OCI-LY7 (cell line): Measurements from ENCODE around the gene IPP. TPM values are rescaled to one million over a fixed set of nuclear protein-coding genes. Genes with fewer than 3 reads are reported as not detected.
A peak's percentile ranks its signal among the peaks of the same experiment; 100 is the strongest.

Experiments used
- BruUV-seq: library from RNA; stranded (reverse); fragments of 400-500 nt; replicated peaks from 2 replicates; lab custom pipeline; 2021; lab: Mats Ljungman, UMichigan
- CTCF ChIA-PET: fragments of 300-600 bp; sonication (Branson Sonifier 250); formaldehyde crosslinking; loops from one replicate; lab custom pipeline; 2022; ENCODE audit warnings: antibody characterized with exemption; ENCODE audit not compliant: unreplicated experiment; lab: Charles Lee
- POLR2A ChIA-PET: fragments of 300-600 bp; sonication (Branson Sonifier 250); formaldehyde crosslinking; loops from one replicate; lab custom pipeline; 2022; ENCODE audit warnings: antibody characterized with exemption; lab: Charles Lee
- DNase-seq: peaks from one replicate; pipeline ENCODE4 v3.0.0-alpha.2; 2015; ENCODE audit warnings: low spot score
- H2AFZ ChIP-seq: fragments of 200-600 bp; sonication (generic), shearing (Covaris generic); 2 replicates; pipeline ENCODE4 v1.6.1; 2014; ENCODE audit warnings: mild to moderate bottlenecking, antibody characterized with exemption, low read length, moderate library complexity
- H3K27ac ChIP-seq: fragments of 200-600 bp; sonication (generic); 2 replicates; pipeline ENCODE4 v1.5.1; 2014; ENCODE audit warnings: mixed run types, low read depth, mild to moderate bottlenecking, moderate library complexity, low read length, inconsistent platforms; ENCODE audit not compliant: poor library complexity, severe bottlenecking
- H3K36me3 ChIP-seq: fragments of 200-600 bp; sonication (generic); 2 replicates; pipeline ENCODE4 v1.6.1; 2014; ENCODE audit warnings: mild to moderate bottlenecking, antibody characterized with exemption, low read length, moderate library complexity, mixed read lengths; ENCODE audit not compliant: insufficient read depth
- H3K4me1 ChIP-seq: fragments of 200-600 bp; sonication (generic); 2 replicates; pipeline ENCODE4 v1.5.1; 2014; ENCODE audit warnings: mild to moderate bottlenecking, low read length; ENCODE audit not compliant: insufficient read depth, poor library complexity, severe bottlenecking
- H3K4me2 ChIP-seq: fragments of 200-600 bp; sonication (generic); 2 replicates; pipeline ENCODE4 v1.6.1; 2014; ENCODE audit warnings: mild to moderate bottlenecking, low read length
- H3K4me3 ChIP-seq: fragments of 200-600 bp; sonication (generic); 2 replicates; pipeline ENCODE4 v1.5.1; 2014; ENCODE audit warnings: mild to moderate bottlenecking, low read depth, low read length; ENCODE audit not compliant: poor library complexity, severe bottlenecking
- H3K79me2 ChIP-seq: fragments of 200-600 bp; sonication (generic); 2 replicates; pipeline ENCODE4 v1.6.1; 2016; ENCODE audit warnings: low read depth, mild to moderate bottlenecking, low read length, moderate library complexity, mixed read lengths; ENCODE audit not compliant: insufficient read depth
- H3K9me2 ChIP-seq: fragments of 200-600 bp; sonication (generic); 2 replicates; pipeline ENCODE4 v1.6.1; 2016; ENCODE audit warnings: mild to moderate bottlenecking, low read length, mixed read lengths; ENCODE audit not compliant: insufficient read depth
- H3K9me3 ChIP-seq: fragments of 200-600 bp; sonication (generic); 2 replicates; pipeline ENCODE4 v1.6.1; 2014; ENCODE audit warnings: mild to moderate bottlenecking, mixed run types, low read length, mixed read lengths
- H4K20me1 ChIP-seq: fragments of 200-600 bp; sonication (generic); 2 replicates; pipeline ENCODE4 v1.6.1; 2014; ENCODE audit warnings: mild to moderate bottlenecking, antibody characterized with exemption, low read length, moderate library complexity, mixed read lengths; ENCODE audit not compliant: insufficient read depth
- CTCF ChIP-seq: fragments of 200-600 bp; sonication (generic); conservative IDR thresholded peaks from 2 replicates; pipeline ENCODE4 v1.5.1; 2014; ENCODE audit warnings: mild to moderate bottlenecking, antibody characterized with exemption, low read length, moderate library complexity, mixed read lengths
- EZH2phosphoT487 ChIP-seq: fragments of 200-600 bp; sonication (generic); IDR thresholded peaks from 2 replicates; pipeline ENCODE4 v1.6.1; 2018; ENCODE audit warnings: low read depth, borderline replicate concordance, mild to moderate bottlenecking, mixed run types, antibody characterized with exemption, low read length, moderate library complexity, mixed read lengths
- intact Hi-C: fragments of 100-400 bp; cut with micrococcal nuclease; formaldehyde crosslinking; loops from one replicate; pipeline ENCODE4 v1.10.0; 2022; ENCODE audit not compliant: unreplicated experiment
- total RNA-seq, 2 experiments: library from RNA; depleted of rRNA in 1 of 2; stranded (reverse); fragments of >200 nt in 1 of 2; shearing (Covaris generic) in 1 of 2; gene quantifications; 2 replicates each; pipeline ENCODE4 v1.2.3, GENCODE V29; 2014 to 2022

IPP gene
- total RNA-seq, 2 experiments from 2014 or later = 4.6 to 17.9 TPM

GRCh38 chr1:45685308-45686014 lies 65.0 kb downstream of the IPP start:
- CTCF ChIA-PET = no interaction called here
- H3K79me2 ChIP-seq = peaks cover 83% of the 10 kb centered on the region
- peak overlapping the region; percentile 80 for H3K4me2 ChIP-seq
- H3K4me1 ChIP-seq = peaks cover 47% of the 10 kb centered on the region
- peaks cover 35% of the 10 kb centered on the region for H4K20me1 ChIP-seq
- peak; percentile 21 for DNase-seq
- H3K36me3 ChIP-seq = peaks cover 33% of the 10 kb centered on the region
- H3K9me2 ChIP-seq = no peaks in the 10 kb centered on the region
- H3K9me3 ChIP-seq = no peaks in the 10 kb centered on the region
- H2AFZ ChIP-seq = peak overlapping the region; percentile 56; the same call in 1 of the 2 replicates
- POLR2A ChIA-PET = interaction anchor here (0.5 to 2.6 kb wide), 15 partner anchors 10 to 514 kb away, joined by 3 to 14 read pairs (median 3); partner anchors contain the start of genes CCDC163 and MMACHC
- peak overlapping the region; percentile 91 for H3K27ac ChIP-seq
- TF ChIP-seq EZH2phosphoT487 = no peak
- TF ChIP-seq CTCF = no peak
- peak overlapping the region; percentile 94 for H3K4me3 ChIP-seq
- intact Hi-C loops = loop anchor here (1.0 to 10.0 kb wide), 6 partner anchors 117 to 562 kb away; partner anchors contain the start of genes MAST2, MUTYH, PIK3R3 and PRDX1
- BruUV-seq = no TSS peak

GRCh38 chr1:45684402-45684801 lies 66.1 kb downstream of the IPP start:
- H3K4me1 ChIP-seq = peaks cover 48% of the 10 kb centered on the region
- DNase-seq = no peak
- H3K9me3 ChIP-seq = no peaks in the 10 kb centered on the region
- peaks cover 35% of the 10 kb centered on the region for H4K20me1 ChIP-seq
- H3K4me3 ChIP-seq = peak overlapping the region; percentile 94
- intact Hi-C loops = loop anchor here (10.0 kb wide), 1 partner anchor 160 kb away; the partner anchor contains the start of gene PRDX1
- POLR2A ChIA-PET = interaction anchor here (0.6 to 0.9 kb wide), 3 partner anchors 23 to 955 kb away, joined by 3 to 4 read pairs (median 3); no protein-coding TSS in a partner anchor
- H3K9me2 ChIP-seq = no peaks in the 10 kb centered on the region
- H3K79me2 ChIP-seq = peaks cover 83% of the 10 kb centered on the region
- CTCF ChIA-PET = no interaction called here
- H2AFZ ChIP-seq = no peak overlapping the region
- no peak overlapping the region for H3K27ac ChIP-seq
- BruUV-seq = TSS peak; percentile 41
- TF ChIP-seq EZH2phosphoT487 (no peak), CTCF (no peak)
- H3K36me3 ChIP-seq = peaks cover 29% of the 10 kb centered on the region
- peak overlapping the region; percentile 80 for H3K4me2 ChIP-seq

GRCh38 chr1:45682942-45683341 lies 67.5 kb downstream of the IPP start:
- no peak for DNase-seq
- Histone ChIP-seq H3K4me2 (peak overlapping the region; percentile 42), H2AFZ (no peak overlapping the region), H3K79me2 (peaks cover 84% of the 10 kb centered on the region), H3K27ac (no peak overlapping the region), H3K4me3 (no peak overlapping the region), H4K20me1 (peaks cover 35% of the 10 kb centered on the region), H3K9me2 (no peaks in the 10 kb centered on the region), H3K4me1 (peaks cover 51% of the 10 kb centered on the region), H3K9me3 (no peaks in the 10 kb centered on the region), H3K36me3 (peaks cover 42% of the 10 kb centered on the region)
- intact Hi-C loops = loop anchor here (10.0 kb wide), 1 partner anchor 158 kb away; the partner anchor contains the start of gene PRDX1
- BruUV-seq = no TSS peak
- ChIA-PET CTCF (no interaction called here), POLR2A (interaction anchor here (0.6 to 0.8 kb wide), 3 partner anchors 10 to 32 kb away, joined by 3 to 8 read pairs (median 5); no protein-coding TSS in a partner anchor)
- TF ChIP-seq EZH2phosphoT487 = no peak
- TF ChIP-seq CTCF = no peak
